B cell (primary cell): ENCODE results near the gene STK11. TPM values are rescaled to one million over a fixed set of nuclear protein-coding genes. Genes with fewer than 3 reads are reported as not detected.
"Not testable (repeated sequence)": the region's sequence is repeated elsewhere in the genome, so short reads cannot be mapped to it uniquely, and the experiment has no call there.

Experiments
- ATAC-seq: fragments of 200-7000 bp; cut with Tn5 transposase; one replicate; pipeline ENCODE4 v1.10.0; 2021; ENCODE audit warnings: low read depth, mild to moderate bottlenecking, moderate number of reproducible peaks, moderate library complexity
- CTCF ChIA-PET: fragments of 350-600 bp; sonication (Branson Sonifier 250); formaldehyde crosslinking; loops from one replicate; lab custom pipeline; 2021; ENCODE audit warnings: antibody characterized with exemption, inconsistent platforms; lab: Charles Lee
- POLR2A ChIA-PET: fragments of 350-600 bp; sonication (Branson Sonifier 250); formaldehyde crosslinking; loops from one replicate; lab custom pipeline; 2021; ENCODE audit warnings: antibody characterized with exemption; lab: Charles Lee
- DNase-seq: peaks from one replicate; pipeline ENCODE4 v3.0.0; 2013
- H2AFZ ChIP-seq: 2 replicates; pipeline ENCODE4 v1.6.1; 2012; ENCODE audit warnings: mild to moderate bottlenecking, low read depth, low read length; ENCODE audit not compliant: insufficient read depth, poor library complexity, severe bottlenecking
- H3K27ac ChIP-seq, 2 donors: 1 replicate in 1 of 2; 2 replicates in 1 of 2; pipeline ENCODE4 v1.5.1; 2012 to 2013; ENCODE audit warnings: low read length in 2 of 2, mild to moderate bottlenecking in 2 of 2, moderate library complexity in 1 of 2
- H3K27me3 ChIP-seq, 4 experiments: fragments of 200-600 bp in 1 of 4; sonication (generic) in 1 of 4; replicated peaks in 1 of 4; 1 replicate in 2 of 4; 2 replicates in 2 of 4; pipeline versions ENCODE4 v1.6.1 to v1.7.0; 2013 to 2016; ENCODE audit warnings: low read length in 3 of 4, mild to moderate bottlenecking in 2 of 4, mixed read lengths in 1 of 4, moderate library complexity in 1 of 4; ENCODE audit not compliant: insufficient read depth in 4 of 4, control insufficient read depth in 3 of 4; ENCODE audit errors: control extremely low read depth in 1 of 4
- H3K36me3 ChIP-seq, 2 experiments: replicated peaks in 1 of 2; 1 replicate in 1 of 2; 2 replicates in 1 of 2; pipeline versions ENCODE4 v1.6.1 to v1.7.1; 2013; ENCODE audit warnings: low read length in 1 of 2; ENCODE audit not compliant: insufficient read depth in 2 of 2, control insufficient read depth in 1 of 2; ENCODE audit errors: control extremely low read depth in 1 of 2, extremely low read depth in 1 of 2
- H3K4me1 ChIP-seq, 2 donors: fragments of 200-600 bp in 1 of 2; sonication (generic) in 1 of 2; 1 replicate in 1 of 2; 2 replicates in 1 of 2; pipeline versions ENCODE4 v1.5.1 to v1.6.1; 2013 to 2017; ENCODE audit warnings: low read length in 2 of 2; ENCODE audit not compliant: control insufficient read depth in 2 of 2, insufficient read depth in 2 of 2
- H3K4me2 ChIP-seq: replicated peaks from 2 replicates; pipeline ENCODE3; 2012; ENCODE audit warnings: mild to moderate bottlenecking, low read depth, low read length; ENCODE audit not compliant: poor library complexity, severe bottlenecking
- H3K4me3 ChIP-seq, 5 experiments: fragments of 200-600 bp in 1 of 5; sonication (generic) in 1 of 5; 1 replicate in 3 of 5; 2 replicates in 2 of 5; pipeline versions ENCODE4 v1.5.1 to v1.7.0; 2011 to 2016; ENCODE audit warnings: low read length in 4 of 5, mild to moderate bottlenecking in 4 of 5, low read depth in 2 of 5, control low read depth in 1 of 5, moderate library complexity in 1 of 5; ENCODE audit not compliant: insufficient read depth in 1 of 5; ENCODE audit errors: control extremely low read depth in 1 of 5, extremely low read depth in 1 of 5
- H3K79me2 ChIP-seq: fragments of 200-600 bp; sonication (generic); one replicate; pipeline ENCODE4 v1.6.0; 2016; ENCODE audit warnings: low read length; ENCODE audit not compliant: control insufficient read depth, insufficient read depth
- H3K9ac ChIP-seq: fragments of 200-600 bp; sonication (generic); 2 replicates; pipeline ENCODE4 v1.6.1; 2017; ENCODE audit warnings: mild to moderate bottlenecking, low read length, moderate library complexity
- H3K9me3 ChIP-seq, 3 donors: one replicate each; pipeline versions ENCODE4 v1.6.1 to v1.7.1; 2013; ENCODE audit warnings: low read length in 2 of 3; ENCODE audit not compliant: control insufficient read depth in 2 of 3, insufficient read depth in 1 of 3; ENCODE audit errors: control extremely low read depth in 1 of 3
- H4K20me1 ChIP-seq: 2 replicates; pipeline ENCODE4 v1.6.0; 2012; ENCODE audit warnings: mild to moderate bottlenecking, low read length; ENCODE audit not compliant: insufficient read depth, control insufficient read depth, poor library complexity, severe bottlenecking
- H3K27ac Mint-ChIP-seq: one replicate; pipeline ENCODE4 v1.8.0; 2021; ENCODE audit warnings: mixed read lengths
- H3K27me3 Mint-ChIP-seq: one replicate; pipeline ENCODE4 v1.8.0; 2021; ENCODE audit warnings: mixed read lengths
- H3K4me1 Mint-ChIP-seq: one replicate; pipeline ENCODE4 v1.8.0; 2021; ENCODE audit warnings: mixed read lengths
- H3K4me3 Mint-ChIP-seq: one replicate; pipeline ENCODE4 v1.8.0; 2021; ENCODE audit warnings: mixed read lengths
- H3K9me3 Mint-ChIP-seq: one replicate; pipeline ENCODE4 v1.8.0; 2022; ENCODE audit warnings: mixed read lengths; ENCODE audit not compliant: insufficient read depth
- EZH2 ChIP-seq: IDR thresholded peaks from 2 replicates; pipeline ENCODE4 v1.6.1; 2012; ENCODE audit warnings: borderline replicate concordance, low read depth, mild to moderate bottlenecking, moderate library complexity, low read length; ENCODE audit not compliant: insufficient read depth, poor library complexity, severe bottlenecking
- WGBS: methylation state at CpG from one replicate; pipeline ENCODE4 v1.1.5; 2013; ENCODE audit warnings: missing lambda C conversion rate; ENCODE audit not compliant: insufficient coverage; 5-methylcytosine and 5-hydroxymethylcytosine counted together
- intact Hi-C: fragments of 100-400 bp; cut with micrococcal nuclease; formaldehyde crosslinking; loops from one replicate; pipeline ENCODE4 v1.10.0; 2022
- polyA plus RNA-seq: library from polyadenylated mRNA; depleted of rRNA; stranded (reverse); fragments of >200 nt; gene quantifications from 2 replicates; pipeline ENCODE4 v1.2.3, GENCODE V29; 2012
- total RNA-seq, 2 donors: library from RNA; stranded (reverse); fragments of 120-200 nt in 1 of 2; gene quantifications; 1 replicate in 1 of 2; 2 replicates in 1 of 2; pipeline versions ENCODE4 v1.2.3 to v1.2.4, GENCODE V29; 2013 to 2022
- TF ChIP-seq, protein P1 (sequence below): fragments of 200-600 bp; IDR thresholded peaks from one replicate; pipeline ENCODE4 v1.8.0; 2022; ENCODE audit warnings: antibody characterized with exemption, mild to moderate bottlenecking

Gene STK11
- total and polyA plus RNA-seq, 2 donors (not counting 1 experiment from before 2014, with no cell fraction given) = 87.9 to 89.9 TPM

- POLR2A ChIA-PET = interaction anchor here (0.6 to 1.2 kb wide), 2 partner anchors 10 to 302 kb away, joined by 3 to 7 read pairs; no protein-coding TSS in a partner anchor
Measured at GRCh38 chr19:1199531-1199930, 6.0 kb upstream of the STK11 start.

DNA sequence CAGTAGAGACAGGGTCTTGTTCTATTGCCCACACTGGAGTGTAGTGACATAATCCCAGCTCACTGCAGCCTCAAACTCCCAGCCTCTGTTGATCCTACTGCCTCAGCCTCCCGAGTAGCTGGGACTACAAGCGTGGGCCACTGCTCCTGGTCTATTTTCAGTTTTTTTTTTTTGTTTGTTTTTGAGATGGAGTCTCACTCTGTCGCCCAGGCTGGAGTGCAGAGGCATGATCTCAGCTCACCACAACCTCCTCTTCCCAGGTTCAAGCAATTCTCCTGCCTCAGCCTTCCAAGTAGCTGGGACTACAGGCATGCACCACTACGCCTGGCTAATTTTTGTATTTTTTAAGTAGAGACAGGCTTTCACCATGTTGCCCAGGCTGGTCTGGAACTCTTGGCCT, 5.0 kb upstream of the STK11 start:
- H3K27ac ChIP-seq, intact Hi-C loops, H3K9ac ChIP-seq, H3K4me1 ChIP-seq, H3K4me3 Mint-ChIP-seq, H2AFZ ChIP-seq, H3K4me3 ChIP-seq, H4K20me1 ChIP-seq, H3K27me3 ChIP-seq, DNase-seq, H3K9me3 Mint-ChIP-seq, H3K4me1 Mint-ChIP-seq, H3K36me3 ChIP-seq, ATAC-seq, H3K79me2 ChIP-seq, H3K4me2 ChIP-seq, H3K9me3 ChIP-seq, H3K27ac Mint-ChIP-seq, POLR2A ChIA-PET, H3K27me3 Mint-ChIP-seq: not testable (repeated sequence)
- CTCF ChIA-PET = interaction anchor here (0.6 to 3.2 kb wide), 3 partner anchors 15 to 88 kb away, joined by 3 to 16 read pairs (median 3); no protein-coding TSS in a partner anchor
- WGBS = 100% methylated on average over 1 of the region's 4 CpGs

More at GRCh38 chr19:1199531-1199930, 6.0 kb upstream of the STK11 start:
- no peaks in the 10 kb centered on the region for H3K9me3 ChIP-seq
- Mint-ChIP-seq H3K27me3 (no peaks in the 10 kb centered on the region), H3K4me1 (peaks cover 5% of the 10 kb centered on the region), H3K4me3 (no peak overlapping the region), H3K9me3 (no peaks in the 10 kb centered on the region), H3K27ac (no peak overlapping the region)
- ATAC-seq (no peak), DNase-seq (no peak)
- CTCF ChIA-PET = interaction anchor here (0.6 to 3.2 kb wide), 2 partner anchors 11 to 86 kb away, joined by 5 to 16 read pairs; no protein-coding TSS in a partner anchor
- H3K4me3 ChIP-seq = no peak overlapping the region
- WGBS = 97% methylated on average over 10 of the region's 10 CpGs
- TF ChIP-seq, protein P1, sequence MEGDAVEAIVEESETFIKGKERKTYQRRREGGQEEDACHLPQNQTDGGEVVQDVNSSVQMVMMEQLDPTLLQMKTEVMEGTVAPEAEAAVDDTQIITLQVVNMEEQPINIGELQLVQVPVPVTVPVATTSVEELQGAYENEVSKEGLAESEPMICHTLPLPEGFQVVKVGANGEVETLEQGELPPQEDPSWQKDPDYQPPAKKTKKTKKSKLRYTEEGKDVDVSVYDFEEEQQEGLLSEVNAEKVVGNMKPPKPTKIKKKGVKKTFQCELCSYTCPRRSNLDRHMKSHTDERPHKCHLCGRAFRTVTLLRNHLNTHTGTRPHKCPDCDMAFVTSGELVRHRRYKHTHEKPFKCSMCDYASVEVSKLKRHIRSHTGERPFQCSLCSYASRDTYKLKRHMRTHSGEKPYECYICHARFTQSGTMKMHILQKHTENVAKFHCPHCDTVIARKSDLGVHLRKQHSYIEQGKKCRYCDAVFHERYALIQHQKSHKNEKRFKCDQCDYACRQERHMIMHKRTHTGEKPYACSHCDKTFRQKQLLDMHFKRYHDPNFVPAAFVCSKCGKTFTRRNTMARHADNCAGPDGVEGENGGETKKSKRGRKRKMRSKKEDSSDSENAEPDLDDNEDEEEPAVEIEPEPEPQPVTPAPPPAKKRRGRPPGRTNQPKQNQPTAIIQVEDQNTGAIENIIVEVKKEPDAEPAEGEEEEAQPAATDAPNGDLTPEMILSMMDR = no peak
- TF ChIP-seq EZH2 = no peak
- no peaks in the 10 kb centered on the region for H3K4me1 ChIP-seq
- H4K20me1 ChIP-seq = no peaks in the 10 kb centered on the region
- intact Hi-C loops = no loop called here
- H2AFZ ChIP-seq = no peak overlapping the region
- H3K27me3 ChIP-seq = no peaks in the 10 kb centered on the region
- H3K9ac ChIP-seq = no peak overlapping the region
- no peak overlapping the region for H3K4me2 ChIP-seq
- no peaks in the 10 kb centered on the region for H3K79me2 ChIP-seq
- H3K36me3 ChIP-seq = no peaks in the 10 kb centered on the region
- no peak overlapping the region for H3K27ac ChIP-seq
